ENCODE results near the gene GREM2. TPM values are rescaled to one million over a fixed set of nuclear protein-coding genes. Genes with fewer than 3 reads are reported as not detected.

The GREM2 gene
- total RNA-seq, 1 donor from 2014 or later: not detected

- peaks cover 16% of the 10 kb centered on the region for H3K9me3 Mint-ChIP-seq
- H3K4me3 Mint-ChIP-seq (ENCODE audit: low read depth): no peak overlapping the region
- H3K27ac Mint-ChIP-seq: no peak overlapping the region
- no peak for DNase-seq (ENCODE audit: low spot score)
- intact Hi-C loops (cut with micrococcal nuclease): no loop called here
- H3K36me3 Mint-ChIP-seq (ENCODE audit: low read depth): no peaks in the 10 kb centered on the region
- H3K27me3 Mint-ChIP-seq (ENCODE audit: low read depth): no peaks in the 10 kb centered on the region
- H3K4me1 Mint-ChIP-seq (ENCODE audit: low read depth): no peaks in the 10 kb centered on the region
Observed at GRCh38 chr1:240500647-240501046, 111.3 kb downstream of the GREM2 start.

- no peak overlapping the region for H3K4me3 Mint-ChIP-seq (ENCODE audit: low read depth)
Observed at GRCh38 chr1:240499012-240499411, 112.9 kb downstream of the GREM2 start.

GRCh38 chr1:240498335-240498734, 113.6 kb downstream of the GREM2 start:
- H3K27ac Mint-ChIP-seq: no peak overlapping the region
- peaks cover 16% of the 10 kb centered on the region for H3K9me3 Mint-ChIP-seq
- no peak for DNase-seq (ENCODE audit: low spot score)

More at GRCh38 chr1:240499012-240499411, 112.9 kb downstream of the GREM2 start:
- no peaks in the 10 kb centered on the region for H3K4me1 Mint-ChIP-seq (ENCODE audit: low read depth)
- intact Hi-C loops (cut with micrococcal nuclease): no loop called here
- H3K27ac Mint-ChIP-seq: no peak overlapping the region
- H3K27me3 Mint-ChIP-seq (ENCODE audit: low read depth): no peaks in the 10 kb centered on the region
- no peak for DNase-seq (ENCODE audit: low spot score)
- H3K36me3 Mint-ChIP-seq (ENCODE audit: low read depth): no peaks in the 10 kb centered on the region
- peaks cover 16% of the 10 kb centered on the region for H3K9me3 Mint-ChIP-seq

GRCh38 chr1:240497908-240498307, 114.0 kb downstream of the GREM2 start:
- Mint-ChIP-seq H3K4me1 (ENCODE audit: low read depth) (no peaks in the 10 kb centered on the region), H3K27ac (no peak overlapping the region), H3K9me3 (peaks cover 16% of the 10 kb centered on the region), H3K36me3 (ENCODE audit: low read depth) (no peaks in the 10 kb centered on the region), H3K4me3 (ENCODE audit: low read depth) (no peak overlapping the region), H3K27me3 (ENCODE audit: low read depth) (no peaks in the 10 kb centered on the region)
- intact Hi-C loops (cut with micrococcal nuclease): no loop called here
- DNase-seq (ENCODE audit: low spot score): no peak

More at GRCh38 chr1:240498335-240498734, 113.6 kb downstream of the GREM2 start:
- H3K4me3 Mint-ChIP-seq (ENCODE audit: low read depth): no peak overlapping the region
- no peaks in the 10 kb centered on the region for H3K27me3 Mint-ChIP-seq (ENCODE audit: low read depth)
- H3K4me1 Mint-ChIP-seq (ENCODE audit: low read depth): no peaks in the 10 kb centered on the region
- no peaks in the 10 kb centered on the region for H3K36me3 Mint-ChIP-seq (ENCODE audit: low read depth)
- intact Hi-C loops (cut with micrococcal nuclease): no loop called here

- intact Hi-C loops (cut with micrococcal nuclease): no loop called here
- Mint-ChIP-seq H3K4me3 (ENCODE audit: low read depth) (no peak overlapping the region), H3K36me3 (ENCODE audit: low read depth) (no peaks in the 10 kb centered on the region), H3K4me1 (ENCODE audit: low read depth) (no peaks in the 10 kb centered on the region), H3K27ac (no peak overlapping the region), H3K9me3 (peaks cover 16% of the 10 kb centered on the region), H3K27me3 (ENCODE audit: low read depth) (no peaks in the 10 kb centered on the region)
- no peak for DNase-seq (ENCODE audit: low spot score)
Observed at GRCh38 chr1:240496941-240497340, 115.0 kb downstream of the GREM2 start.

GRCh38 chr1:240496356-240496755, 115.6 kb downstream of the GREM2 start:
- no peak for DNase-seq (ENCODE audit: low spot score)
- H3K9me3 Mint-ChIP-seq: peaks cover 16% of the 10 kb centered on the region
- no peaks in the 10 kb centered on the region for H3K4me1 Mint-ChIP-seq (ENCODE audit: low read depth)
- intact Hi-C loops (cut with micrococcal nuclease): no loop called here
- H3K4me3 Mint-ChIP-seq (ENCODE audit: low read depth): no peak overlapping the region
- H3K27ac Mint-ChIP-seq: no peak overlapping the region
- H3K36me3 Mint-ChIP-seq (ENCODE audit: low read depth): no peaks in the 10 kb centered on the region
- H3K27me3 Mint-ChIP-seq (ENCODE audit: low read depth): no peaks in the 10 kb centered on the region

- H3K9me3 Mint-ChIP-seq: peaks cover 13% of the 10 kb centered on the region
- no peaks in the 10 kb centered on the region for H3K27me3 Mint-ChIP-seq (ENCODE audit: low read depth)
- intact Hi-C loops (cut with micrococcal nuclease): no loop called here
- H3K27ac Mint-ChIP-seq: no peak overlapping the region
- no peaks in the 10 kb centered on the region for H3K36me3 Mint-ChIP-seq (ENCODE audit: low read depth)
- no peaks in the 10 kb centered on the region for H3K4me1 Mint-ChIP-seq (ENCODE audit: low read depth)
- no peak overlapping the region for H3K4me3 Mint-ChIP-seq (ENCODE audit: low read depth)
- DNase-seq (ENCODE audit: low spot score): no peak
Observed at GRCh38 chr1:240495601-240496000, 116.4 kb downstream of the GREM2 start.

GRCh38 chr1:240492832-240493440, 119.0 kb downstream of the GREM2 start:
- DNase-seq (ENCODE audit: low spot score): no peak
- intact Hi-C loops (cut with micrococcal nuclease): no loop called here
- Mint-ChIP-seq H3K27ac (no peak overlapping the region), H3K36me3 (ENCODE audit: low read depth) (no peaks in the 10 kb centered on the region), H3K4me3 (ENCODE audit: low read depth) (no peak overlapping the region), H3K27me3 (ENCODE audit: low read depth) (no peaks in the 10 kb centered on the region), H3K9me3 (peaks cover 9% of the 10 kb centered on the region), H3K4me1 (ENCODE audit: low read depth) (no peaks in the 10 kb centered on the region)

- Mint-ChIP-seq H3K4me3 (ENCODE audit: low read depth) (no peak overlapping the region), H3K27me3 (ENCODE audit: low read depth) (no peaks in the 10 kb centered on the region), H3K36me3 (ENCODE audit: low read depth) (no peaks in the 10 kb centered on the region), H3K4me1 (ENCODE audit: low read depth) (no peaks in the 10 kb centered on the region), H3K9me3 (peaks cover 4% of the 10 kb centered on the region), H3K27ac (no peak overlapping the region)
- no peak for DNase-seq (ENCODE audit: low spot score)
- intact Hi-C loops (cut with micrococcal nuclease): no loop called here
Observed at GRCh38 chr1:240491796-240492195, 120.2 kb downstream of the GREM2 start.

GRCh38 chr1:240491156-240491555, 120.8 kb downstream of the GREM2 start:
- no peak for DNase-seq (ENCODE audit: low spot score)
- Mint-ChIP-seq H3K4me1 (ENCODE audit: low read depth) (no peaks in the 10 kb centered on the region), H3K27me3 (ENCODE audit: low read depth) (no peaks in the 10 kb centered on the region), H3K36me3 (ENCODE audit: low read depth) (no peaks in the 10 kb centered on the region), H3K9me3 (peaks cover under 1% of the 10 kb centered on the region), H3K27ac (no peak overlapping the region), H3K4me3 (ENCODE audit: low read depth) (no peak overlapping the region)
- intact Hi-C loops (cut with micrococcal nuclease): no loop called here

GRCh38 chr1:240487493-240487892, 124.5 kb downstream of the GREM2 start:
- Mint-ChIP-seq H3K27ac (no peak overlapping the region), H3K9me3 (no peaks in the 10 kb centered on the region), H3K4me1 (ENCODE audit: low read depth) (no peaks in the 10 kb centered on the region), H3K36me3 (ENCODE audit: low read depth) (no peaks in the 10 kb centered on the region), H3K4me3 (ENCODE audit: low read depth) (no peak overlapping the region), H3K27me3 (ENCODE audit: low read depth) (no peaks in the 10 kb centered on the region)
- intact Hi-C loops (cut with micrococcal nuclease): no loop called here
- DNase-seq (ENCODE audit: low spot score): no peak

GRCh38 chr1:240486611-240487010, 125.3 kb downstream of the GREM2 start:
- intact Hi-C loops (cut with micrococcal nuclease): no loop called here
- Mint-ChIP-seq H3K9me3 (no peaks in the 10 kb centered on the region), H3K4me3 (ENCODE audit: low read depth) (no peak overlapping the region), H3K4me1 (ENCODE audit: low read depth) (no peaks in the 10 kb centered on the region), H3K36me3 (ENCODE audit: low read depth) (no peaks in the 10 kb centered on the region), H3K27me3 (ENCODE audit: low read depth) (no peaks in the 10 kb centered on the region), H3K27ac (no peak overlapping the region)
- no peak for DNase-seq (ENCODE audit: low spot score)

- Mint-ChIP-seq H3K4me3 (ENCODE audit: low read depth) (no peak overlapping the region), H3K4me1 (ENCODE audit: low read depth) (no peaks in the 10 kb centered on the region), H3K27ac (no peak overlapping the region), H3K36me3 (ENCODE audit: low read depth) (no peaks in the 10 kb centered on the region), H3K27me3 (ENCODE audit: low read depth) (no peaks in the 10 kb centered on the region), H3K9me3 (no peaks in the 10 kb centered on the region)
- intact Hi-C loops (cut with micrococcal nuclease): no loop called here
- DNase-seq (ENCODE audit: low spot score): no peak
Observed at GRCh38 chr1:240484804-240485443, 127.0 kb downstream of the GREM2 start.
